Muscle of leg (tissue), 11 donors: ENCODE measurements around the gene FBXO31. TPM values are rescaled to one million over a fixed set of nuclear protein-coding genes. Genes with fewer than 3 reads are reported as not detected.

Experiments
- DNase-seq: peaks from one replicate; pipeline ENCODE4 v3.0.0; 2013
- H3K27ac ChIP-seq: one replicate; pipeline ENCODE4 v1.5.1; 2013; ENCODE audit warnings: mild to moderate bottlenecking, low read length, control low read depth
- H3K27me3 ChIP-seq: one replicate; pipeline ENCODE4 v1.6.1; 2013; ENCODE audit warnings: low read length; ENCODE audit not compliant: control insufficient read depth, insufficient read depth
- H3K36me3 ChIP-seq: one replicate; pipeline ENCODE4 v1.6.1; 2013; ENCODE audit warnings: low read length; ENCODE audit not compliant: control insufficient read depth, insufficient read depth
- H3K4me1 ChIP-seq: one replicate; pipeline ENCODE4 v1.6.1; 2013; ENCODE audit warnings: low read length; ENCODE audit not compliant: control insufficient read depth, insufficient read depth
- H3K4me3 ChIP-seq: one replicate; pipeline ENCODE4 v1.5.1; 2013; ENCODE audit warnings: low read length, control low read depth
- H3K9me3 ChIP-seq: replicated peaks from 2 replicates; pipeline ENCODE4 v1.6.1; 2013; ENCODE audit warnings: low read depth, low read length; ENCODE audit not compliant: control insufficient read depth
- WGBS: methylation state at CpG from one replicate; pipeline ENCODE4 v1.1.5; 2013; ENCODE audit warnings: missing lambda C conversion rate; ENCODE audit not compliant: insufficient coverage; 5-methylcytosine and 5-hydroxymethylcytosine counted together
- polyA plus RNA-seq, 8 donors: library from polyadenylated mRNA; unstranded; fragments of 120-200 nt; gene quantifications; one replicate each; pipeline versions ENCODE4 v1.2.1 to v1.2.3, GENCODE V29; 2013; ENCODE audit warnings: inconsistent platforms in 1 of 8, low replicate concordance in 1 of 8; ENCODE audit not compliant: insufficient read length in 8 of 8, insufficient read depth in 1 of 8
- total RNA-seq: library from RNA; stranded (reverse); fragments of 120-200 nt; gene quantifications from one replicate; pipeline ENCODE4 v1.2.4, GENCODE V29; 2013

The FBXO31 gene
- total and polyA plus RNA-seq, 9 donors = 19.4 to 32.0 (median 27.0) TPM

- H3K4me1 ChIP-seq = peaks cover 4% of the 10 kb centered on the region
- WGBS = 91% methylated on average over 6 of the region's 13 CpGs
- H3K27me3 ChIP-seq = no peaks in the 10 kb centered on the region
These were observed 9.3 kb downstream of the FBXO31 start for GRCh38 chr16:87374313-87374712.

GRCh38 chr16:87372305-87372704, 11.3 kb downstream of the FBXO31 start:
- no peak overlapping the region for H3K4me3 ChIP-seq
- H3K36me3 ChIP-seq = peaks cover 10% of the 10 kb centered on the region
- DNase-seq = no peak
- H3K27ac ChIP-seq = no peak overlapping the region
- H3K27me3 ChIP-seq = no peaks in the 10 kb centered on the region
- H3K9me3 ChIP-seq = no peaks in the 10 kb centered on the region
- peaks cover 4% of the 10 kb centered on the region for H3K4me1 ChIP-seq
- 80% methylated on average over 2 of the region's 4 CpGs for WGBS

More at GRCh38 chr16:87374313-87374712, 9.3 kb downstream of the FBXO31 start:
- Histone ChIP-seq H3K36me3 (peaks cover 7% of the 10 kb centered on the region), H3K4me3 (no peak overlapping the region), H3K27ac (no peak overlapping the region), H3K9me3 (no peaks in the 10 kb centered on the region)
- DNase-seq = no peak

GRCh38 chr16:87371261-87371866, 12.2 kb downstream of the FBXO31 start:
- peaks cover 7% of the 10 kb centered on the region for H3K36me3 ChIP-seq
- no peak for DNase-seq
- no peaks in the 10 kb centered on the region for H3K9me3 ChIP-seq
- H3K27me3 ChIP-seq = no peaks in the 10 kb centered on the region
- no peak overlapping the region for H3K27ac ChIP-seq
- H3K4me3 ChIP-seq = no peak overlapping the region
- WGBS = 76% methylated on average over 17 of the region's 20 CpGs
- H3K4me1 ChIP-seq = peaks cover 4% of the 10 kb centered on the region

GRCh38 chr16:87369796-87370719, 13.5 kb downstream of the FBXO31 start:
- no peak overlapping the region for H3K4me3 ChIP-seq
- H3K27me3 ChIP-seq = no peaks in the 10 kb centered on the region
- WGBS = 82% methylated on average over 11 of the region's 16 CpGs
- no peaks in the 10 kb centered on the region for H3K9me3 ChIP-seq
- peaks cover 7% of the 10 kb centered on the region for H3K36me3 ChIP-seq
- no peak for DNase-seq
- no peaks in the 10 kb centered on the region for H3K4me1 ChIP-seq
- H3K27ac ChIP-seq = no peak overlapping the region

GRCh38 chr16:87369117-87369765, 14.3 kb downstream of the FBXO31 start:
- no peak overlapping the region for H3K4me3 ChIP-seq
- 81% methylated on average over 10 of the region's 14 CpGs for WGBS
- no peak for DNase-seq
- peaks cover 7% of the 10 kb centered on the region for H3K36me3 ChIP-seq
- no peaks in the 10 kb centered on the region for H3K9me3 ChIP-seq
- no peaks in the 10 kb centered on the region for H3K27me3 ChIP-seq
- H3K27ac ChIP-seq = no peak overlapping the region
- H3K4me1 ChIP-seq = no peaks in the 10 kb centered on the region

- no peak for DNase-seq
- Histone ChIP-seq H3K4me3 (no peak overlapping the region), H3K36me3 (peaks cover 7% of the 10 kb centered on the region), H3K27me3 (no peaks in the 10 kb centered on the region), H3K27ac (no peak overlapping the region), H3K4me1 (no peaks in the 10 kb centered on the region), H3K9me3 (no peaks in the 10 kb centered on the region)
- no CpG with 5 or more reads among the region's 5 CpGs for WGBS
These were observed 15.4 kb downstream of the FBXO31 start for GRCh38 chr16:87368029-87368770.

GRCh38 chr16:87367529-87367928, 16.0 kb downstream of the FBXO31 start:
- no peaks in the 10 kb centered on the region for H3K9me3 ChIP-seq
- no peak overlapping the region for H3K4me3 ChIP-seq
- H3K27ac ChIP-seq = no peak overlapping the region
- DNase-seq = no peak
- no peaks in the 10 kb centered on the region for H3K4me1 ChIP-seq
- peaks cover 7% of the 10 kb centered on the region for H3K36me3 ChIP-seq
- WGBS = 81% methylated on average over 9 of the region's 9 CpGs
- H3K27me3 ChIP-seq = no peaks in the 10 kb centered on the region

GRCh38 chr16:87366930-87367329, 16.6 kb downstream of the FBXO31 start:
- Histone ChIP-seq H3K27ac (no peak overlapping the region), H3K27me3 (no peaks in the 10 kb centered on the region), H3K36me3 (peaks cover 11% of the 10 kb centered on the region), H3K4me3 (no peak overlapping the region), H3K9me3 (no peaks in the 10 kb centered on the region), H3K4me1 (no peaks in the 10 kb centered on the region)
- no CpG with 5 or more reads among the region's 1 CpG for WGBS
- DNase-seq = no peak

- no peak for DNase-seq
- H3K9me3 ChIP-seq = no peaks in the 10 kb centered on the region
- H3K36me3 ChIP-seq = peaks cover 17% of the 10 kb centered on the region
- no peak overlapping the region for H3K27ac ChIP-seq
- H3K4me3 ChIP-seq = no peak overlapping the region
- H3K27me3 ChIP-seq = no peaks in the 10 kb centered on the region
- WGBS = 88% methylated on average over 3 of the region's 4 CpGs
- no peaks in the 10 kb centered on the region for H3K4me1 ChIP-seq
These were observed 17.3 kb downstream of the FBXO31 start for GRCh38 chr16:87366288-87366687.
